Glutamatergic neuron (in vitro differentiated cells): Measurements from ENCODE around the gene MFSD11. TPM values are rescaled to one million over a fixed set of nuclear protein-coding genes. Genes with fewer than 3 reads are reported as not detected.
"Not testable (repeated sequence)": the region's sequence is repeated elsewhere in the genome, so short reads cannot be mapped to it uniquely, and the experiment has no call there.

ENCODE experiments used
- DNase-seq: peaks from one replicate; pipeline ENCODE4 v3.0.0; 2022
- H3K27ac Mint-ChIP-seq: one replicate; pipeline ENCODE4 v1.8.0; 2020; ENCODE audit warnings: mild to moderate bottlenecking, mixed read lengths, inconsistent platforms; ENCODE audit not compliant: unreplicated experiment
- H3K27me3 Mint-ChIP-seq: one replicate; pipeline ENCODE4 v1.8.0; 2020; ENCODE audit warnings: mild to moderate bottlenecking, moderate library complexity, mixed read lengths, inconsistent platforms; ENCODE audit not compliant: unreplicated experiment
- H3K36me3 Mint-ChIP-seq: one replicate; pipeline ENCODE4 v1.8.0; 2020; ENCODE audit warnings: mild to moderate bottlenecking, mixed read lengths, inconsistent platforms; ENCODE audit not compliant: unreplicated experiment
- H3K4me1 Mint-ChIP-seq: one replicate; pipeline ENCODE4 v1.8.0; 2020; ENCODE audit warnings: mild to moderate bottlenecking, low read depth, mixed read lengths, inconsistent platforms; ENCODE audit not compliant: unreplicated experiment
- H3K4me3 Mint-ChIP-seq: one replicate; pipeline ENCODE4 v1.8.0; 2020; ENCODE audit warnings: mild to moderate bottlenecking, mixed read lengths, inconsistent platforms; ENCODE audit not compliant: unreplicated experiment
- H3K9me3 Mint-ChIP-seq: one replicate; pipeline ENCODE4 v1.8.0; 2020; ENCODE audit warnings: mild to moderate bottlenecking, moderate library complexity, mixed read lengths, inconsistent platforms; ENCODE audit not compliant: unreplicated experiment
- CTCF ChIP-seq: fragments of 200-600 bp; sonication (generic); IDR thresholded peaks from one replicate; pipeline ENCODE4 v1.5.0; 2021; ENCODE audit not compliant: partially characterized antibody, unreplicated experiment
- total RNA-seq: library from RNA; stranded (reverse); fragmentation: NEBNext Ultra II Directional; extraction: Animal tissue kit (Norgen Biotek cat#: 25700); gene quantifications from one replicate; pipeline ENCODE4 v1.2.1, GENCODE V29; 2021; ENCODE audit not compliant: unreplicated experiment

Gene MFSD11
- total RNA-seq, 1 donor from 2014 or later, result 33.7 TPM

- no peak for DNase-seq
- TF ChIP-seq CTCF, result no peak
- Mint-ChIP-seq H3K4me3 (no peak overlapping the region), H3K27ac (no peak overlapping the region), H3K27me3 (peaks cover under 1% of the 10 kb centered on the region), H3K36me3 (no peaks in the 10 kb centered on the region), H3K4me1 (no peaks in the 10 kb centered on the region), H3K9me3 (peaks cover under 1% of the 10 kb centered on the region)
Observed at GRCh38 chr17:76783146-76783545, 45.2 kb downstream of the MFSD11 start.

- Mint-ChIP-seq H3K27ac (no peak overlapping the region), H3K36me3 (no peaks in the 10 kb centered on the region), H3K4me1 (peaks cover 1% of the 10 kb centered on the region), H3K9me3 (no peaks in the 10 kb centered on the region), H3K27me3 (no peaks in the 10 kb centered on the region), H3K4me3 (no peak overlapping the region)
- no peak for DNase-seq
- TF ChIP-seq CTCF, result no peak
Observed at GRCh38 chr17:76784926-76785325, 47.0 kb downstream of the MFSD11 start.

- not testable (repeated sequence) for DNase-seq, H3K36me3 Mint-ChIP-seq, H3K4me1 Mint-ChIP-seq, H3K4me3 Mint-ChIP-seq, H3K9me3 Mint-ChIP-seq, H3K27me3 Mint-ChIP-seq, H3K27ac Mint-ChIP-seq
Observed at GRCh38 chr17:76787866-76788265, 49.9 kb downstream of the MFSD11 start.

- Mint-ChIP-seq H3K27me3 (no peaks in the 10 kb centered on the region), H3K36me3 (no peaks in the 10 kb centered on the region), H3K4me1 (peaks cover 4% of the 10 kb centered on the region), H3K9me3 (no peaks in the 10 kb centered on the region), H3K27ac (no peak overlapping the region), H3K4me3 (no peak overlapping the region)
- TF ChIP-seq CTCF, result no peak
- DNase-seq, result no peak
Observed at GRCh38 chr17:76789235-76789788, 51.4 kb downstream of the MFSD11 start.

GRCh38 chr17:76791053-76791980, 53.4 kb downstream of the MFSD11 start:
- no peak for DNase-seq
- Mint-ChIP-seq H3K27ac (no peak overlapping the region), H3K4me1 (peaks cover 4% of the 10 kb centered on the region), H3K36me3 (no peaks in the 10 kb centered on the region), H3K27me3 (peaks cover 2% of the 10 kb centered on the region), H3K9me3 (no peaks in the 10 kb centered on the region), H3K4me3 (no peak overlapping the region)
- TF ChIP-seq CTCF, result no peak
